ENCODE measurements around the gene MOXD1. TPM values are rescaled to one million over a fixed set of nuclear protein-coding genes. Genes with fewer than 3 reads are reported as not detected.

MOXD1 gene
- polyA plus RNA-seq, 1 donor from 2014 or later = 14.7 TPM

- no peaks in the 10 kb centered on the region for H3F3A ChIP-seq (ENCODE audit: insufficient read depth, low read length, poor library complexity, severe bottlenecking)
- no peak overlapping the region for H3K4me2 ChIP-seq (ENCODE audit: low read length)
- no peaks in the 10 kb centered on the region for H3K36me3 ChIP-seq (ENCODE audit: insufficient read depth, low read length)
- no peaks in the 10 kb centered on the region for H4K20me1 ChIP-seq (ENCODE audit: insufficient read depth)
- no peak overlapping the region for H2AFZ ChIP-seq (ENCODE audit: low read depth, low read length)
- H3K27me3 ChIP-seq (ENCODE audit: insufficient read depth, low read depth, low read length) = no peaks in the 10 kb centered on the region
- TF ChIP-seq EP300 (conservative IDR thresholded peaks at IDR 0.05; ENCODE audit: poor library complexity, severe bottlenecking) (no peak), RAD21 (conservative IDR thresholded peaks at IDR 0.05) (no peak), CTCF (IDR thresholded peaks at IDR 0.05; ENCODE audit: poor library complexity, severe bottlenecking) (no peak), TAF1 (IDR thresholded peaks at IDR 0.05; ENCODE audit: low read depth) (no peak), POLR2AphosphoS5 (IDR thresholded peaks at IDR 0.05) (no peak), EZH2 (IDR thresholded peaks at IDR 0.05; ENCODE audit: borderline replicate concordance, insufficient read depth, low read length, poor library complexity, severe bottlenecking) (no peak)
- H3K9me3 ChIP-seq (ENCODE audit: low read length) = no peaks in the 10 kb centered on the region
- no peaks in the 10 kb centered on the region for H3K9me2 ChIP-seq (ENCODE audit: insufficient read depth, low read length)
- no peak overlapping the region for H3K4me3 ChIP-seq (ENCODE audit: low read length)
- no peak overlapping the region for H3K27ac ChIP-seq (ENCODE audit: low read length)
- no peaks in the 10 kb centered on the region for H3K79me2 ChIP-seq (replicated peaks; ENCODE audit: insufficient read depth, low read length)
- H3K9ac ChIP-seq (ENCODE audit: low read length) = no peak overlapping the region
These were observed 154.5 kb downstream of the MOXD1 start for GRCh38 chr6:132246632-132247270.

GRCh38 chr6:132246120-132246617 lies 155.1 kb downstream of the MOXD1 start:
- Histone ChIP-seq H3K9me2 (ENCODE audit: insufficient read depth, low read length) (no peaks in the 10 kb centered on the region), H2AFZ (ENCODE audit: low read depth, low read length) (no peak overlapping the region), H3K27ac (ENCODE audit: low read length) (no peak overlapping the region), H3F3A (ENCODE audit: insufficient read depth, low read length, poor library complexity, severe bottlenecking) (no peaks in the 10 kb centered on the region), H3K9me3 (ENCODE audit: low read length) (no peaks in the 10 kb centered on the region), H4K20me1 (ENCODE audit: insufficient read depth) (no peaks in the 10 kb centered on the region), H3K36me3 (ENCODE audit: insufficient read depth, low read length) (no peaks in the 10 kb centered on the region), H3K79me2 (replicated peaks; ENCODE audit: insufficient read depth, low read length) (no peaks in the 10 kb centered on the region), H3K27me3 (ENCODE audit: insufficient read depth, low read depth, low read length) (no peaks in the 10 kb centered on the region), H3K4me2 (ENCODE audit: low read length) (no peak overlapping the region), H3K9ac (ENCODE audit: low read length) (no peak overlapping the region), H3K4me3 (ENCODE audit: low read length) (no peak overlapping the region)
- TF ChIP-seq SMC3 (conservative IDR thresholded peaks at IDR 0.05; ENCODE audit: poor library complexity) (no peak), POLR2AphosphoS5 (IDR thresholded peaks at IDR 0.05) (no peak), TAF1 (IDR thresholded peaks at IDR 0.05; ENCODE audit: low read depth) (no peak), CTCF (IDR thresholded peaks at IDR 0.05; ENCODE audit: poor library complexity, severe bottlenecking) (no peak), EP300 (conservative IDR thresholded peaks at IDR 0.05; ENCODE audit: poor library complexity, severe bottlenecking) (no peak), RAD21 (conservative IDR thresholded peaks at IDR 0.05) (no peak), EZH2 (IDR thresholded peaks at IDR 0.05; ENCODE audit: borderline replicate concordance, insufficient read depth, low read length, poor library complexity, severe bottlenecking) (no peak), REST (IDR thresholded peaks at IDR 0.05; ENCODE audit: borderline replicate concordance) (no peak), MXI1 (conservative IDR thresholded peaks at IDR 0.05; ENCODE audit: poor library complexity, severe bottlenecking) (no peak)

Other genes with a start within 250 kb of the MOXD1 start
- 79.5 and 80.6 TPM in 2 replicates for gene STX7, start 111.6 kb upstream of the MOXD1 start, polyA plus RNA-seq
- gene TAAR9, start 136.8 kb upstream of the MOXD1 start, polyA plus RNA-seq = not detected in 2 replicates
- gene TAAR8, start 151.2 kb upstream of the MOXD1 start, polyA plus RNA-seq = not detected in 2 replicates
- gene TAAR6, start 168.8 kb upstream of the MOXD1 start, polyA plus RNA-seq = not detected in 2 replicates
- gene TAAR5, start 188.3 kb upstream of the MOXD1 start, polyA plus RNA-seq = not detected in 2 replicates
- gene TAAR2, start 222.8 kb upstream of the MOXD1 start, polyA plus RNA-seq = not detected in 2 replicates